HG03064 (cell line): ENCODE measurements around the gene ANKRD18A.
"Not testable (repeated sequence)": the region's sequence is repeated elsewhere in the genome, so short reads cannot be mapped to it uniquely, and the experiment has no call there.

ENCODE experiments used
- ATAC-seq: cut with Tn5 transposase; IDR thresholded peaks from one replicate; pipeline ENCODE4 v1.9.1; 2021; ENCODE audit warnings: low read depth; ENCODE audit not compliant: unreplicated experiment

ANKRD18A gene

DNA sequence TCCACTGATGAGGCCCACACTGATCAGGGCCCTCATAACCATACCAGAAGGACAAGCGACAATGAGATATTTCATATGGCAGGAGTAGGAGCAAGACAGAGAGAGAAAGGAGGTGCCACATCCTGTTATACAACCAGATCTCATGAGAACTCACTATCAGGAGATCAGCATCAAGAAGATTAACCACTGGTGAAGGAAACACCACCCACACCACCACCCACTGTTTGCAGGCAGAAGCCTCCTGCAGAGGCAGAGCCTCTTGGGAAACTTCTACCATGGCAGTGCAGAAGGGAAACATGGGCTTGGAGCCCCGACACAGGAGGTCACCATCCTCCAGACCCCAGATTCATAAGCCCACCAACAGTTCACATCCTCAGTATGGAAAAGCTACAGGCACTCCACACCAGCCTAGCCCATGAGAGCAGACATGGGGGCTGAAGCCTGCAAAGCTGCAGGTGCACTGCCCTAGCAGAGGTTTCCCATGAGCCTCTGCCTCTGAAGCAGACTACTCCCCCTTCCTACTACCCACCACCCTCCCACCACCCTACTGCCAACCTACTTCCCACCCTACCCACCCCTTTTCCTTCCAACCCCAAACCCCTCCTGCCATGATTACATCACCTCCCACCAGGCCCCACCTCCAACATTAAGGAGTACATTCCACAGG, 73.8 kb downstream of the ANKRD18A start:
- not testable (repeated sequence) for ATAC-seq

DNA sequence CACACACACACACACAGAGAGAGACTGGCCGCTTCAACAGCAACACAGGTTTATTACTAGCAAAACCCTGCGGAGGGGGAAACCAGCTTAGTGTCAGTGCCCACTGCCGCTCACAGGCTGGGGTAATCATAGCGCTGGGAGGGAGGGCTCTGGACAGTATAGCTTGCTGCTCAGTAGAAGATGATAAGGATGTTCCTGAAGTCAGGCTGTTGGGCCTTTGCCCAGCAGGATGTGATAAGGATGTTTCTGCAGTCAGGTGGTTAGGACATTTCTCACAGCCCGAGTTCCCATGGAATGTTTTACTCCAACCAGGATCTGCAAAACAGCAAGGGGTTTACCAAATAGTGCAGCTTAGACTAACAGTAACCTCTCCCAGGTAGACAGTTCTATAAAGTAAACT, 79.9 kb downstream of the ANKRD18A start:
- ATAC-seq: not testable (repeated sequence)

DNA sequence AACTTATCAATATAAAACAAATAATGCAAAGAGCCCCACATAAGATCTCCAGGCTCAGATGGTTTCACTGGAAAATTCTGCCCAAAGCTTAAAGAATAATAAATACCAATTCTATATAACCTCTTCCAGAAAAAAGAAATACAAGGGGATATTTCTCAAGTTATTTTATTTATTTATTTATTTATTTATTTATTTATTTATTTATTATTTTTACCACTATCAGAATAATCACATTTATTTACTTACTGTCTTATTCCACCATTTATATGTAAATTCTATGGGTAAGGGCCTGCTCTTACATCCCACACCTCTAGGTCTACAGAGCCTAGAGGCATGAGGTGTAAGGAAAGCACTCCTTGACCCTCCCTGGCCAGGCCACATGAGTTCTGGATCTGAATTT, 91.1 kb downstream of the ANKRD18A start:
- no peak for ATAC-seq

DNA sequence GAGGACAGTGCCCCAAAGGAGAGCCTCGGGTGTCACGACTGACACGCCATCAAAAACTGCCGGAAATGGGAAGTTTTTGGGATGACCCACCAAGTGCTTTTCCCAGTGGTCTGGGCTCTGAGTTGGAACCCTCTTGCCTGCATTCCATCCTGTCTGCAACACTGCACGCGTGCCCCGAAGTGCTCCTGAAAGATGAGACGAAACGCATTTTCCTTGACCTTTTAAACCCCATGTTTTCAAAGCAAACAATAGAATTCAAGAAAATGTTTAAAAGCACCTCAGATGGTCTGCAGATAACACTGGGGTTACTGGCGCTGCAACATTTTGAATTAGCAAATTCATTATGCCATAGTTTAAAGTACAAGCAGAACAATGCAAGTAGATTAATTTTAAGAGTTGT, 92.9 kb downstream of the ANKRD18A start:
- no peak for ATAC-seq

DNA sequence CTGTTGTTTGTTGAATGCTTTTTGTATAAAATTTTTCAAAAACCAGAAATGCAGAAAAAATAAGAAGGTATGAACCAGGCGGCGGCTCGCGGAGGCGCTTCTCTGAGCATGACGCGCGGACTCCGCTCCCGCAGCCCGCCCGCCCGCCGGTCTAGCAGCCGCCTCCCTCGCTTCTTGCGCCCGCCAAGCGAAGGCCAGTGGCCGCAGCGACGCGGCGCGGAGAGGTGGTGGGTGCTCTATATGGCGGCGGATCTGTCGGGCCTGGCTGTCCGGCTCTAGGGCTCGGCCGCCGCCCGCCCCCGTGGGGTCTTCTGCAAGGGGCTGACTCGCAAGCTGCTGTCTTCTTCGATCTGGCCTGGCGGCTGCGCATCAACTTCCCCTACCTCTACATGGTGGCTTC, 93.8 kb downstream of the ANKRD18A start:
- no peak for ATAC-seq

DNA sequence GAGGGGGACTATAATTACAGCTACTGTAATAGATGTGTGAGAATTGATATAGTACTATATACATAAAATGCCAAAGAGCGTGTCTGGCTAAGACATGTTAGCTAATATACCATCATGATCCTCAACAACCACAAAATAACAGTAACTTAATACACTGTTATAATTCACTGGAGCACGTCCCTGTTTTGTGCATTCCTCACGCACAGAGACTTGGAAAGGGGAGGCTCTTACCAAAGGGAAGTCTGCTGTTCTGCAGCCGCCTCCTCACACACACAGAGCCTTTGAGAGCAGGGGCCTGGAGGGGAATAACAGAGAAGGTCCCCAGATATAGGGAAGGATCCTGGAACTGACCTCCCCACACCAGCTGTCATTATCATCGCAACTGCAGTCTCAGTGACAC, 97.3 kb downstream of the ANKRD18A start:
- ATAC-seq: no peak

DNA sequence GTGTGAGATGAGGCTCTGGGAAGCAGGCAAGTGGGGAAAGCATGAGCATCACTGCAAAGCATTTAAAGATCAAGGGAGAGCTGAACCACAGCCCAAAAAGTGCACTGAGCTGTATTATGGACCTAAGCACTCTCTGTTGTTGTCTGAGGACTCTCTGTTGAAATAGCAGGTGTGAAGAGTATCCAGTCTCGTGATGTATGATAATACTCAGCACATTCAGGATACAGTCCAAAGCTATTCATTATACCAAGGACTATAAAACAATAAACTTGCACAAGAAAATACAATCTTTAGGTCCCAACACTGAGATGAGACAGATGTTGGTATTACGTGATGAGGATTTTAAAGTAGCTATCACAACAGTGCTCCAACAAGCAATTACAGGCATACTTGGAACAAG, 98.6 kb downstream of the ANKRD18A start:
- no peak for ATAC-seq
